SK-N-SH (cell line): ENCODE results near the gene CDX1. TPM values are rescaled to one million over a fixed set of nuclear protein-coding genes. Genes with fewer than 3 reads are reported as not detected.

ENCODE experiments used
- CTCF ChIA-PET: fragments of 300-600, 350-600 bp; formaldehyde crosslinking; extraction: SDS; loops from one replicate; lab custom pipeline; 2021; lab: Yijun Ruan, JAX
- POLR2A ChIA-PET: fragments of 350-600 bp; sonication (Branson Sonifier 250); formaldehyde crosslinking; extraction: SDS; loops from one replicate; lab custom pipeline; 2020; ENCODE audit warnings: antibody characterized with exemption, inconsistent platforms; lab: Yijun Ruan, JAX
- DNase-seq: peaks from one replicate; pipeline ENCODE4 v3.0.0; 2012
- H2AFZ ChIP-seq: fragments of 200-600 bp; sonication (generic); 2 replicates; pipeline ENCODE4 v1.8.1; 2016; ENCODE audit warnings: antibody characterized with exemption, mild to moderate bottlenecking, low read depth
- H3F3A ChIP-seq: fragments of 200-600 bp; sonication (generic); replicated peaks from 2 replicates; pipeline ENCODE3; 2016; ENCODE audit warnings: antibody characterized with exemption, mild to moderate bottlenecking; ENCODE audit not compliant: insufficient read depth
- H3K27ac ChIP-seq, 2 experiments: fragments of 200-500 bp in 1 of 2; fragments of 200-600 bp in 1 of 2; sonication (Bioruptor generic) in 1 of 2; sonication (generic), shearing (Covaris generic) in 1 of 2; 2 replicates each; pipeline versions ENCODE4 v1.5.1 to v1.6.1; 2014 to 2016; ENCODE audit warnings: low read depth in 2 of 2, inconsistent platforms in 1 of 2, low read length in 1 of 2, mild to moderate bottlenecking in 1 of 2, mixed read lengths in 1 of 2
- H3K27me3 ChIP-seq: fragments of 200-600 bp; sonication (generic), shearing (Covaris generic); 2 replicates; pipeline ENCODE4 v1.6.1; 2016; ENCODE audit warnings: mixed run types; ENCODE audit not compliant: insufficient read depth
- H3K36me3 ChIP-seq, 2 experiments: fragments of 200-500 bp in 1 of 2; fragments of 200-600 bp in 1 of 2; sonication (Bioruptor generic) in 1 of 2; sonication (generic) in 1 of 2; replicated peaks in 1 of 2; 2 replicates each; pipeline versions ENCODE3 to v1.5.1; 2014 to 2016; ENCODE audit warnings: low read length in 1 of 2, mild to moderate bottlenecking in 1 of 2; ENCODE audit not compliant: insufficient read depth in 2 of 2, control insufficient read depth in 1 of 2
- H3K4me1 ChIP-seq, 2 experiments: fragments of 200-500 bp in 1 of 2; fragments of 200-600 bp in 1 of 2; sonication (Bioruptor generic) in 1 of 2; sonication (generic), shearing (Covaris generic) in 1 of 2; 2 replicates each; pipeline versions ENCODE4 v1.5.1 to v1.6.1; 2014 to 2016; ENCODE audit warnings: low read depth in 1 of 2, low read length in 1 of 2, mixed run types in 1 of 2; ENCODE audit not compliant: insufficient read depth in 2 of 2, control insufficient read depth in 1 of 2
- H3K4me2 ChIP-seq: fragments of 200-600 bp; sonication (generic), shearing (Covaris generic); 2 replicates; pipeline ENCODE4 v1.6.1; 2017; ENCODE audit warnings: mixed run types
- H3K4me3 ChIP-seq, 2 experiments: fragments of 200-500 bp in 1 of 2; fragments of 200-600 bp in 1 of 2; sonication (Bioruptor generic) in 1 of 2; sonication (generic), shearing (Covaris generic) in 1 of 2; 2 replicates each; pipeline versions ENCODE4 v1.5.1 to v1.8.1; 2014 to 2016; ENCODE audit warnings: low read depth in 2 of 2, inconsistent platforms in 1 of 2, low read length in 1 of 2, mild to moderate bottlenecking in 1 of 2, mixed read lengths in 1 of 2, moderate library complexity in 1 of 2
- H3K79me2 ChIP-seq: fragments of 200-600 bp; sonication (generic); 2 replicates; pipeline ENCODE4 v1.8.1; 2017; ENCODE audit warnings: mild to moderate bottlenecking; ENCODE audit not compliant: insufficient read depth
- H3K9ac ChIP-seq: fragments of 200-600 bp; sonication (generic); 2 replicates; pipeline ENCODE4 v1.6.1; 2017; ENCODE audit warnings: mixed run types
- H3K9me2 ChIP-seq: fragments of 200-600 bp; sonication (generic); 2 replicates; pipeline ENCODE4 v1.6.1; 2017; ENCODE audit warnings: mixed run types
- H3K9me3 ChIP-seq: fragments of 200-600 bp; sonication (generic); 2 replicates; pipeline ENCODE4 v1.6.1; 2017; ENCODE audit warnings: mixed run types, mild to moderate bottlenecking, moderate library complexity
- H4K20me1 ChIP-seq: fragments of 200-600 bp; sonication (generic); 2 replicates; pipeline ENCODE4 v1.6.1; 2017; ENCODE audit warnings: mild to moderate bottlenecking, mixed run types; ENCODE audit not compliant: insufficient read depth
- ELF1 ChIP-seq: IDR thresholded peaks from 2 replicates; pipeline ENCODE4 v1.4.0; 2012
- FOXJ3 ChIP-seq: sonication (generic); formaldehyde crosslinking; IDR thresholded peaks from 2 replicates; pipeline ENCODE4 v1.5.1; 2020; ENCODE audit warnings: mild to moderate bottlenecking, missing genetic modification reagents
- FOXM1 ChIP-seq: IDR thresholded peaks from 2 replicates; pipeline ENCODE4 v1.4.0; 2012; ENCODE audit warnings: low read depth, mild to moderate bottlenecking
- GABPA ChIP-seq: IDR thresholded peaks from 2 replicates; pipeline ENCODE4 v1.4.0; 2012; ENCODE audit warnings: low read depth, mild to moderate bottlenecking
- JUND ChIP-seq: IDR thresholded peaks from 2 replicates; pipeline ENCODE4 v1.4.0; 2012
- MXI1 ChIP-seq: IDR thresholded peaks from 2 replicates; pipeline ENCODE4 v1.6.1; 2012; ENCODE audit warnings: mild to moderate bottlenecking, low read depth, low read length, improper control_type of control experiment
- NFIC ChIP-seq: IDR thresholded peaks from 2 replicates; pipeline ENCODE4 v1.4.0; 2012; ENCODE audit warnings: borderline replicate concordance
- POLR2AphosphoS5 ChIP-seq: IDR thresholded peaks from 2 replicates; pipeline ENCODE4 v1.6.1; 2012; ENCODE audit warnings: low read depth, low read length
- RAD21 ChIP-seq: IDR thresholded peaks from 2 replicates; pipeline ENCODE4 v1.6.1; 2012; ENCODE audit warnings: mild to moderate bottlenecking, low read length
- RCOR1 ChIP-seq: fragments of 150-350 bp; IDR thresholded peaks from 2 replicates; pipeline ENCODE4 v1.6.1; 2017; ENCODE audit warnings: antibody characterized with exemption, low read length
- RXRA ChIP-seq: IDR thresholded peaks from 2 replicates; pipeline ENCODE4 v1.4.0; 2012; ENCODE audit warnings: low read depth, mild to moderate bottlenecking, borderline replicate concordance
- TAF1 ChIP-seq: IDR thresholded peaks from 2 replicates; pipeline ENCODE4 v1.6.1; 2012; ENCODE audit warnings: low read depth, mild to moderate bottlenecking, low read length, moderate library complexity, borderline replicate concordance
- TCF12 ChIP-seq: IDR thresholded peaks from 2 replicates; pipeline ENCODE4 v1.4.0; 2012
- TEAD4 ChIP-seq: IDR thresholded peaks from 2 replicates; pipeline ENCODE4 v1.4.0; 2012; ENCODE audit warnings: mild to moderate bottlenecking, borderline replicate concordance; ENCODE audit not compliant: insufficient read depth
- YY1 ChIP-seq: IDR thresholded peaks from 2 replicates; pipeline ENCODE4 v1.4.0; 2012; ENCODE audit warnings: low read depth, mild to moderate bottlenecking
- WGBS: methylation state at CpG from one replicate; pipeline ENCODE4 v1.1.6; 2017; ENCODE audit warnings: low lambda C conversion rate; 5-methylcytosine and 5-hydroxymethylcytosine counted together
- polyA plus RNA-seq, 3 experiments: library from polyadenylated mRNA; depleted of rRNA; stranded (reverse); fragments of >200 nt; gene quantifications; 2 replicates each; pipeline ENCODE4 v1.2.3, GENCODE V29; 2012
- TF ChIP-seq, protein P1 (sequence below): IDR thresholded peaks from 2 replicates; pipeline ENCODE4 v1.4.0; 2012; ENCODE audit warnings: low read depth, borderline replicate concordance
- TF ChIP-seq, protein P2 (sequence below): fragments of 150-350 bp; IDR thresholded peaks from 2 replicates; pipeline ENCODE4 v1.6.1; 2016; ENCODE audit warnings: mild to moderate bottlenecking, low read depth, low read length
- TF ChIP-seq, protein P3 (sequence below): fragments of 200-600 bp; sonication (generic); IDR thresholded peaks from 2 replicates; pipeline ENCODE4 v1.6.1; 2017; ENCODE audit warnings: antibody characterized with exemption, mild to moderate bottlenecking, moderate library complexity
- TF ChIP-seq, protein P4 (sequence below): IDR thresholded peaks from 2 replicates; pipeline ENCODE4; 2012

Gene CDX1
- polyA plus RNA-seq, 1 of the 3 experiments (the other 2 are of a cell fraction): 0.23 TPM

GRCh38 chr5:150126199-150126920 lies 40.2 kb upstream of the CDX1 start:
- WGBS: 93% methylated on average over 9 of the region's 10 CpGs
- H3F3A ChIP-seq: no peaks in the 10 kb centered on the region
- H3K9me3 ChIP-seq: no peaks in the 10 kb centered on the region
- H3K36me3 ChIP-seq: peaks cover 32 to 79% of the 10 kb centered on the region in 2 experiments
- H3K79me2 ChIP-seq: no peaks in the 10 kb centered on the region
- no peaks in the 10 kb centered on the region for H4K20me1 ChIP-seq
- DNase-seq: no peak
- no peaks in the 10 kb centered on the region; a peak in 1 of 4 replicates for H3K4me1 ChIP-seq
- CTCF ChIA-PET: interaction anchor here (1.4 to 12.5 kb wide), 4 partner anchors 7 to 136 kb away, joined by 4 to 173 read pairs (median 48); no protein-coding TSS in a partner anchor
- no peak overlapping the region for H2AFZ ChIP-seq
- no peak overlapping the region for H3K9ac ChIP-seq
- POLR2A ChIA-PET: interaction anchor here (0.9 kb wide), 1 partner anchor 32 kb away, joined by 3 read pairs; no protein-coding TSS in a partner anchor
- no peak overlapping the region for H3K4me3 ChIP-seq
- H3K27ac ChIP-seq: no peak overlapping the region; a peak in 1 of 4 replicates
- no peaks in the 10 kb centered on the region for H3K9me2 ChIP-seq
- TF ChIP-seq JUND (no peak), MXI1 (no peak), POLR2AphosphoS5 (no peak), GABPA (no peak), FOXM1 (no peak), RCOR1 (no peak), TAF1 (no peak), FOXJ3 (no peak), ELF1 (no peak), NFIC (no peak), TCF12 (no peak), YY1 (no peak), TEAD4 (no peak), RAD21 (no peak), RXRA (no peak)
- TF ChIP-seq, protein P1, sequence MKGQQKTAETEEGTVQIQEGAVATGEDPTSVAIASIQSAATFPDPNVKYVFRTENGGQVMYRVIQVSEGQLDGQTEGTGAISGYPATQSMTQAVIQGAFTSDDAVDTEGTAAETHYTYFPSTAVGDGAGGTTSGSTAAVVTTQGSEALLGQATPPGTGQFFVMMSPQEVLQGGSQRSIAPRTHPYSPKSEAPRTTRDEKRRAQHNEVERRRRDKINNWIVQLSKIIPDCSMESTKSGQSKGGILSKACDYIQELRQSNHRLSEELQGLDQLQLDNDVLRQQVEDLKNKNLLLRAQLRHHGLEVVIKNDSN: no peak
- TF ChIP-seq, protein P2, sequence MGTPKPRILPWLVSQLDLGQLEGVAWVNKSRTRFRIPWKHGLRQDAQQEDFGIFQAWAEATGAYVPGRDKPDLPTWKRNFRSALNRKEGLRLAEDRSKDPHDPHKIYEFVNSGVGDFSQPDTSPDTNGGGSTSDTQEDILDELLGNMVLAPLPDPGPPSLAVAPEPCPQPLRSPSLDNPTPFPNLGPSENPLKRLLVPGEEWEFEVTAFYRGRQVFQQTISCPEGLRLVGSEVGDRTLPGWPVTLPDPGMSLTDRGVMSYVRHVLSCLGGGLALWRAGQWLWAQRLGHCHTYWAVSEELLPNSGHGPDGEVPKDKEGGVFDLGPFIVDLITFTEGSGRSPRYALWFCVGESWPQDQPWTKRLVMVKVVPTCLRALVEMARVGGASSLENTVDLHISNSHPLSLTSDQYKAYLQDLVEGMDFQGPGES: no peak
- TF ChIP-seq, protein P3, sequence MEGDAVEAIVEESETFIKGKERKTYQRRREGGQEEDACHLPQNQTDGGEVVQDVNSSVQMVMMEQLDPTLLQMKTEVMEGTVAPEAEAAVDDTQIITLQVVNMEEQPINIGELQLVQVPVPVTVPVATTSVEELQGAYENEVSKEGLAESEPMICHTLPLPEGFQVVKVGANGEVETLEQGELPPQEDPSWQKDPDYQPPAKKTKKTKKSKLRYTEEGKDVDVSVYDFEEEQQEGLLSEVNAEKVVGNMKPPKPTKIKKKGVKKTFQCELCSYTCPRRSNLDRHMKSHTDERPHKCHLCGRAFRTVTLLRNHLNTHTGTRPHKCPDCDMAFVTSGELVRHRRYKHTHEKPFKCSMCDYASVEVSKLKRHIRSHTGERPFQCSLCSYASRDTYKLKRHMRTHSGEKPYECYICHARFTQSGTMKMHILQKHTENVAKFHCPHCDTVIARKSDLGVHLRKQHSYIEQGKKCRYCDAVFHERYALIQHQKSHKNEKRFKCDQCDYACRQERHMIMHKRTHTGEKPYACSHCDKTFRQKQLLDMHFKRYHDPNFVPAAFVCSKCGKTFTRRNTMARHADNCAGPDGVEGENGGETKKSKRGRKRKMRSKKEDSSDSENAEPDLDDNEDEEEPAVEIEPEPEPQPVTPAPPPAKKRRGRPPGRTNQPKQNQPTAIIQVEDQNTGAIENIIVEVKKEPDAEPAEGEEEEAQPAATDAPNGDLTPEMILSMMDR: no peak
- TF ChIP-seq, protein P4, sequence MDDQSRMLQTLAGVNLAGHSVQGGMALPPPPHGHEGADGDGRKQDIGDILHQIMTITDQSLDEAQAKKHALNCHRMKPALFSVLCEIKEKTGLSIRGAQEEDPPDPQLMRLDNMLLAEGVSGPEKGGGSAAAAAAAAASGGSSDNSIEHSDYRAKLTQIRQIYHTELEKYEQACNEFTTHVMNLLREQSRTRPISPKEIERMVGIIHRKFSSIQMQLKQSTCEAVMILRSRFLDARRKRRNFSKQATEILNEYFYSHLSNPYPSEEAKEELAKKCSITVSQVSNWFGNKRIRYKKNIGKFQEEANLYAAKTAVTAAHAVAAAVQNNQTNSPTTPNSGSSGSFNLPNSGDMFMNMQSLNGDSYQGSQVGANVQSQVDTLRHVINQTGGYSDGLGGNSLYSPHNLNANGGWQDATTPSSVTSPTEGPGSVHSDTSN: no peak
- no peak overlapping the region for H3K4me2 ChIP-seq
- H3K27me3 ChIP-seq: no peaks in the 10 kb centered on the region
